Measurements from ENCODE around the gene IKZF1.

IKZF1 gene

DNA sequence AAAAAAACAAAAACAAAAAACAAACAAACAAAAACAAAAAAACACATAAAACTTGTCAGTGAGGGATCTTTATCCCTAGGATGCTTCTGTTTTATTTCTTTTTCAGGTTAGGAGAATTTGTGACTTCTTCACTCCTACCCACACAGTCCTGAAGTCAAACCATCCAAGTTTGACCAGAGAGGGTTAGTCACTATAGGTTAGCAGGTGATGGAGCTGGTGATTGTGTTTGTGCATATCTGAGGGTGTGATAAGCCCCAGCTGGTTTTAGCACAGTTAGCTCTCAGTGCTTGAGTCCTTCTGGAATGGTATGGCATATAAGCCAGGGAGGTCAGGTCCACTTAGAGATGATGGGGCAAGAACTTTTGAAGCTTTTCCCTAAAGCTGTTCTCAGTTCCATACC lies 11.8 kb upstream of the IKZF1 start:
- no peak overlapping the region for H3K4me3 ChIP-seq (replicated peaks; ENCODE audit: low read depth, low read length)
- TF ChIP-seq, protein P1, sequence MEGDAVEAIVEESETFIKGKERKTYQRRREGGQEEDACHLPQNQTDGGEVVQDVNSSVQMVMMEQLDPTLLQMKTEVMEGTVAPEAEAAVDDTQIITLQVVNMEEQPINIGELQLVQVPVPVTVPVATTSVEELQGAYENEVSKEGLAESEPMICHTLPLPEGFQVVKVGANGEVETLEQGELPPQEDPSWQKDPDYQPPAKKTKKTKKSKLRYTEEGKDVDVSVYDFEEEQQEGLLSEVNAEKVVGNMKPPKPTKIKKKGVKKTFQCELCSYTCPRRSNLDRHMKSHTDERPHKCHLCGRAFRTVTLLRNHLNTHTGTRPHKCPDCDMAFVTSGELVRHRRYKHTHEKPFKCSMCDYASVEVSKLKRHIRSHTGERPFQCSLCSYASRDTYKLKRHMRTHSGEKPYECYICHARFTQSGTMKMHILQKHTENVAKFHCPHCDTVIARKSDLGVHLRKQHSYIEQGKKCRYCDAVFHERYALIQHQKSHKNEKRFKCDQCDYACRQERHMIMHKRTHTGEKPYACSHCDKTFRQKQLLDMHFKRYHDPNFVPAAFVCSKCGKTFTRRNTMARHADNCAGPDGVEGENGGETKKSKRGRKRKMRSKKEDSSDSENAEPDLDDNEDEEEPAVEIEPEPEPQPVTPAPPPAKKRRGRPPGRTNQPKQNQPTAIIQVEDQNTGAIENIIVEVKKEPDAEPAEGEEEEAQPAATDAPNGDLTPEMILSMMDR (IDR thresholded peaks at IDR 0.05; ENCODE audit: low read depth, low read length, missing control alignments), result no peak
- no peak for DNase-seq (ENCODE audit: extremely low read depth, low read depth)

DNA sequence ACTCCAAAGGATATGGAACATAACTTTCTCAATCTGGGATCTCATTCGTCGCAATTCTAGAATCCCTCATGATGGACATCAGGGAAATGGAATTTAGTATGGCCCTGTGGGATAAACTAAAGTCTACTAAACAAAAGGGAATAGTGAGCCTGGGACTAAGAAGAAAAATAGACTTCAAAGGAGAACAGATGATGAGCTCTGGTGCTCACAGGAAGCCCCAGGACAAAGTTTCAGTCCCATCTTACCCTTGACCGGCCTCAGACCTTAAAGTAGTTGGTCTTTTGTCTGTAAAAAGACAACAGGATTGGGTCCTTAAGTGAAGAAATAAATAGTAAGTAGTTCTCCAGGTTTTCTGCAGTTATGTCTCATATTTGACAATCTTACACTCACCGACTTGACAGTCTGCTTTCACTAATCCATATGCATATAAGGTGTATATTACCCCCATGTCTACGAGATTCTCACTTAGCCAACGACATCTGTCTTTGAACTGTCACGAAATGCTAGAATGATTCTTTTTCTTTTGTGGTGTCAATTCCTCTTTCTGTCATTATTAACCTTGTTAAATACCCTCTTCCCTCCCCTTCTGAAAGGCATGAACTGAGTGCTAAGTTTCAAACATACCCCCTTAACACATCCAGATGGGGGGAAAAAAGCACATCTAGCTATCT lies 10.9 kb upstream of the IKZF1 start:
- no peak for DNase-seq (ENCODE audit: extremely low read depth, low read depth)
- TF ChIP-seq, protein P1 (IDR thresholded peaks at IDR 0.05; ENCODE audit: low read depth, low read length, missing control alignments), result no peak
- no peak overlapping the region for H3K4me3 ChIP-seq (replicated peaks; ENCODE audit: low read depth, low read length)

DNA sequence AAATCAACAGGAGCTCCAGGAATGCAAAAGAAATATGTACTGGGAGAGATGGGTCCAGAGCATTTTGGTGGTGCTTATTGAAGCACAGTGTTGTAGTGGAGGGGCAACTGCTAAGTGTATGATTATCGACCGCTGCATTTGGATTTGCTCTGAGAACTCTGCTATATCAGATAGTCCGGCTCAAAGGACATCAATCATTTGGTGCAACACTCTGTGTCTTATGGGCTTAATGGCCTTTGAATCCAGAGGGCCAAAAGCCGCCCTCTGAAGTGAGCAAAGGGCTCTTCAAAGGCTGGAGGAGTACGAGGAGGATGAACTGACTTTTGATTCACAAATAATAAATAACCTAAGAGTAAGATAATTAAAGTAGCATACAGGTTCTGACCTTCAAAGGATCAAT lies 9.4 kb upstream of the IKZF1 start:
- TF ChIP-seq, protein P1 (IDR thresholded peaks at IDR 0.05; ENCODE audit: low read depth, low read length, missing control alignments), result no peak
- no peak for DNase-seq (ENCODE audit: extremely low read depth, low read depth)
- H3K4me3 ChIP-seq (replicated peaks; ENCODE audit: low read depth, low read length), result no peak overlapping the region

DNA sequence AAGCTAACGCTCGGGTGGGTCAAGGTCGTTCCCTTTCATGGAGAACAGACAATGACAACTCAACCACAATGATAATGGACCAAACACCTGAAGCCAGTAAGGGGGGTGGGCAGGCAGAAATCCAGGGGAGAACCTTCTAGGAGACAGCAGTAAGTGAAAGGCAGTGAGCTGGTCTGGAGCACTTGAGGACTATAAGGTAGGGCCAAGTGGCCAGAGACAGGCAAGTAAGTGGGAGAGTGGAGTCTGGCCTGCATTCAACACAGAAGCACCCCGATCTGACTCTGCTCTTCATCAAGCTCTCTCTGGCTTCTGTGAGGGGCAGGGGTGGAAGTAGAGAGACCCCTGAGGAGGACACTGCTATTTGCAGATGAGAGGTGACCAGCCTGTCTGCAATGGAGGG lies 7.7 kb upstream of the IKZF1 start:
- DNase-seq (ENCODE audit: extremely low read depth, low read depth), result no peak
- TF ChIP-seq, protein P1 (IDR thresholded peaks at IDR 0.05; ENCODE audit: low read depth, low read length, missing control alignments), result no peak
- H3K4me3 ChIP-seq (replicated peaks; ENCODE audit: low read depth, low read length), result no peak overlapping the region

DNA sequence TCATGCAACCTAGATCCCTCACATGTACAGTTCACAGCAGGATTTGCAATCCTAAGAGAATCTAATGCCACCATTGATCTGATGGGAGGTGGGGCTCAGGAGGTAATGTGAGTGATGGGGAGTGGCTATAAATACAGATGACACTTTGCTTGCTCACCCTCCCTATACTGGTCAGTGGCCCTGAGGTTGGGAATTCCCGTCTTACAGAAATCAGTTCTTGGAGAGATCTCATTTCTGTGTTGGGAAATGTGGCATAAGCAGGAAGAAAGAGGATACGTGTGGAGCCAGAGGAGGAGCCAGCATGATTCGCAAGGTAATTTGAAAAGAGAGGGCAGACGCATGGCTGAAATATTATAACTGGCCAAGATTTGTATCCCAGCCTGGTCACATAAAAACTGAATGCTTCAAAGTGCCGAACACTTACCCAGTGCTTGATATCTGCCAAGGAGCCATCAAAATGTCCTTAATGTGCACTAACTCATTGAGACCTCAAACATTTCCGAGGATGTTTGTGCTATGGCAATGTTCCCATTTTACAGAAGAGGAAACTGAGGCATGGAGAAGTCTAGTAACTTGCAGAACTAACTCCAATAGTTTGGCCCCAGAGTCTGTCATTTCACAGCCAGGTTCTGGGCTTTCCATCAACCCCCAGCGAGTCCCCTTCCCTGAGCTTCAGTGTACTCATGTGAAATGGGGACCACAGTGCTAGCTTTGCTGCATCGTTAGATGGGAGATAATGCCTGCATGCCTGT lies 5.5 kb upstream of the IKZF1 start:
- no peak overlapping the region for H3K4me3 ChIP-seq (replicated peaks; ENCODE audit: low read depth, low read length)
- DNase-seq (ENCODE audit: extremely low read depth, low read depth), result no peak
- TF ChIP-seq, protein P1 (IDR thresholded peaks at IDR 0.05; ENCODE audit: low read depth, low read length, missing control alignments), result no peak

DNA sequence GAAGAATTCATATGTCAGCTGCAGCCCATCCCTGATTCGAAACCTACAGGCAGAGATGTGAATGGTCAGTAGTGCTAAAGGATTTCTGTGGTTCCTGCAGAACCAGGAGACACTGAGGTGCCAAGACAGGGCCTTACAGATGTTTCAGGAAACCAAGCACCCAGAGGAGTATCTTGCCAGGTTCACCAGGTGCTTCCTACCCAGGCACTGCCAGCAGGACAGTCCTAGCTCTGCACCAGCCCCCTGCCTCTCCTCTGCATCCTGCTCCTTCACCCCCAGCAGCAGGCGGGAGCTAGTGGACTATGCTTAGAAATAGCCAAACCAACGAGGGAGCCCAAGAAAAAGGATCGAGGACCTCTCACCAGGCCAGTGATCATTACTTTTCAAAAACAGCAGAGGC lies 4.2 kb upstream of the IKZF1 start:
- no peak for DNase-seq (ENCODE audit: extremely low read depth, low read depth)
- H3K4me3 ChIP-seq (replicated peaks; ENCODE audit: low read depth, low read length), result no peak overlapping the region
- TF ChIP-seq, protein P1 (IDR thresholded peaks at IDR 0.05; ENCODE audit: low read depth, low read length, missing control alignments), result no peak
